T-helper 1 cell treated with Interleukin-12 subunit alpha and Interleukin-12 subunit beta and Interleukin-4 antibody, amounts not matched to agents 30 ng/mL and 1 ng/mL, for 36 hours (primary cell): ENCODE measurements around the gene OR10S1. TPM values are rescaled to one million over a fixed set of nuclear protein-coding genes. Genes with fewer than 3 reads are reported as not detected.
"Not testable (repeated sequence)": the region's sequence is repeated elsewhere in the genome, so short reads cannot be mapped to it uniquely, and the experiment has no call there.

Source experiments
- intact Hi-C: fragments of 100-400 bp; cut with micrococcal nuclease; formaldehyde crosslinking; loops from one replicate; pipeline ENCODE4 v1.15.1; 2024
- total RNA-seq: library from RNA; stranded (reverse); gene quantifications from 2 replicates; pipeline ENCODE4 v1.2.3, GENCODE V29; 2022

Gene OR10S1, protein sequence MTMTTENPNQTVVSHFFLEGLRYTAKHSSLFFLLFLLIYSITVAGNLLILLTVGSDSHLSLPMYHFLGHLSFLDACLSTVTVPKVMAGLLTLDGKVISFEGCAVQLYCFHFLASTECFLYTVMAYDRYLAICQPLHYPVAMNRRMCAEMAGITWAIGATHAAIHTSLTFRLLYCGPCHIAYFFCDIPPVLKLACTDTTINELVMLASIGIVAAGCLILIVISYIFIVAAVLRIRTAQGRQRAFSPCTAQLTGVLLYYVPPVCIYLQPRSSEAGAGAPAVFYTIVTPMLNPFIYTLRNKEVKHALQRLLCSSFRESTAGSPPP
- not detected in 2 replicates for total RNA-seq

DNA sequence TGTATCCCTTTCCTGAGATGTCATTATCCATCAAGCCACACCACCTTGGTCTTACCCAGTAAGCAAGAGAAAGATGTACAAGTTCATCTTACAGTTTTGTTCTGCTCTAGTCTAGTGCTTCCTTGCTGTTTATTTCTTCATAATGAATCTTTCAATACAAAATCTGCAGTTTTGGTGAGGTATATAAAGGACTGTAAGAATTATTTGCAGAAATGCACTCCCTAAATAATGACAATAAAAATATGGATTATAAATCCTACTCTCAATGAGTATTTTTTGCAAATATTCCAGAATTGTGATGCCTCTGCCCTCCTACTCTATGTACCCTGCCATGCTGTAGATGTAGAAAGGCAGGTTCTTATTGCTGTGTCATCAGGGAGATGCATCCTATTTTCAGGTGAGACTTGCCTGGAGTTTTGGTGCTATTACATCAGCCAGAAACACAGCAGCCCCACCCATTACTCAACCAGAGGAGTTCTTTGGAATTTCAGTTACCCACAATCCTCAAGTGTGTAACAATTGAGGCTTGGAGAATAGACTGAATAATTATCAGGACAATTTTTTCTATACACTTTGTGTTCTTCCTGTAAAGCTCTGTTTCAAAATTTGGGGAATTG is at the start of gene OR10S1:
OR10S1 (minus strand) TSS at position 51 of the 617 bp plus-strand sequence. CDS start 117 bp downstream, outside the sequence.
- intact Hi-C loops, result no loop called here

DNA sequence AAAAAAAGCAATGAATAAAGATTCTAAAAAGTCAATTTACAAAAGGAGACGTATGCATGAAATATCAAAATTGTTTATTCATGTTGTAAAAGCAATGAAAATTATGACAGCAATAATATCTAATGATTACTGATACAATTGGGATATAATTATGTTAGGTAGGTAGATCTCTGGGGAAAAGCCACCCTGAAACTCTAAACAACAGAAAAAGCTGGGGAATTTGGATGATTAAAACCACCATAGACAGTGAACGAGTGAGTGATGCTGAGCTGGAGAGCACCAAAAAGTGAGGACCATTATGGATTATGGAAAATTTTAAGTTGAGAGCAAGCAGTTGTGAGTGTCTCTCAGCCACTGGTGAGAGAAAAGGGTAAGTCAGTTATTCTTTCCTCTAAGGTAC is 48.9 kb upstream of the OR10S1 start, which contains the start of gene OR10G8:
OR10G8 (plus strand) TSS at position 301 of the 400 bp plus-strand sequence. CDS start 2,825 bp downstream, outside the sequence.
- intact Hi-C loops, result no loop called here

DNA sequence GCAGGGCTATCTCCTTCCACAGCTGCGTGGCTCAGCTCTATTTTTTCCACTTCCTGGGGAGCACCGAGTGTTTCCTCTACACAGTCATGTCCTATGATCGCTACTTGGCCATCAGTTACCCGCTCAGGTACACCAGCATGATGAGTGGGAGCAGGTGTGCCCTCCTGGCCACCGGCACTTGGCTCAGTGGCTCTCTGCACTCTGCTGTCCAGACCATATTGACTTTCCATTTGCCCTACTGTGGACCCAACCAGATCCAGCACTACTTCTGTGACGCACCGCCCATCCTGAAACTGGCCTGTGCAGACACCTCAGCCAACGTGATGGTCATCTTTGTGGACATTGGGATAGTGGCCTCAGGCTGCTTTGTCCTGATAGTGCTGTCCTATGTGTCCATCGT is 38.3 kb upstream of the OR10S1 start:
- intact Hi-C loops, result not testable (repeated sequence)

DNA sequence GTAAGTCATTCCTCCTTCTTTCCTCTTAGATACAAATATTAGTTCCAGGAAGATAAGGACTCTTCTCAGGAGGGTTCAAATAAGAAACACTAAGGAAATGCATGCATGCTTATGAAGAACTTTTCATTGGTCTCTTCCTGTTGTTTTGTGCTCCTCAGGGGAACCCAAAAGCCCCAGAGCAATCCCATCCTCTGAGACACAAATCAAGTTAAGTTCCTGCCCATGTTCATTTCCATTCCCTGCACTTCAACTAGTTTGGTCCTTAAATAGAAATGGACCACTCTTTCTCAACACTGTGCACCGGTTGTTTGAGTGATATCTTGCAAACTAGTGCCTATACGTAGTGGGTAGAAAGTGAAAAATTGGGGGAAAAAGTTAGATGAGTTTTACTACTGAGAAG is 35.1 kb upstream of the OR10S1 start, which contains the start of gene OR10G4:
OR10G4 (plus strand) TSS at position 301 of the 400 bp plus-strand sequence. CDS start 2,578 bp downstream, outside the sequence.
- intact Hi-C loops, result no loop called here

DNA sequence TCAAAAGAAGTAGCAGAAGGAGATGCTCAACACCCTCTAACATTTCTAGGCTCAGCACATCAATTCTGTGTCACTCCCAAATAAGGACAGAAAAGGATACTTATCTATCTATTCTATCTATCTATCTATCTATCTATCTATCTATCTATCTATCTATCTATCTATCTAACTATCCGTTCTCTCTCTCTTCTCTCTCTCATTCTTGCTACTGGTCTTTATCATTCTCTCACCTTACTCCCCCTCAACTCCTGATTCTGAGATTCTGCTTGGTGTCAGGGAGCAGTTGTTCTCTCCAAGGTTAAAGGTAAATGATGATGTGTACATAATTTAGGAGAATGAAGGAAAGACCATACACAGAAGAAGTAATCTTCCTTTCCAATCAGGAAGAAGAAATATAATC is 17.5 kb upstream of the OR10S1 start, which contains the start of gene OR10G6:
OR10G6 (minus strand) TSS at position 43 of the 400 bp plus-strand sequence; CDS start at position 43, 0 bp downstream.
- intact Hi-C loops, result no loop called here

DNA sequence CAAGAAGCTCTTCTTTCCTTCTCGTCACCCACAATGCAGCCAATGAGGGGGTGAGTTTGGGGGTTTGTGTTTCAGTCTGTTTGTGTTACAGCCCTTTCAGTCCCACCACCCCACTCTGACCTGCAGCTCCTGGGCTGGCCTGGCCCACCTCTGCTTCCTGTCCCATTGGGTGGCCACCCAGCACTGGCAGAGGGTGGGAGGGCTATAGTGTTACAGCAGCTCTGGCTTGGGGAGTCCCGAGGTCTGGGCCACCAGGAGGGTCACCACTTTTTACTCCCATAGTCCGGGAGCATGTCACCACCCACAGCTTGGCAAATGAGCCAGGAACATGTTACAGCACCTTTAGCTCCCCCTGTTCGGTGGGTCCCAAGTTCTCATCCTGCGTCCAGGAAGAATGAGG is 1.7 kb upstream of the OR10S1 start:
- intact Hi-C loops, result no loop called here

DNA sequence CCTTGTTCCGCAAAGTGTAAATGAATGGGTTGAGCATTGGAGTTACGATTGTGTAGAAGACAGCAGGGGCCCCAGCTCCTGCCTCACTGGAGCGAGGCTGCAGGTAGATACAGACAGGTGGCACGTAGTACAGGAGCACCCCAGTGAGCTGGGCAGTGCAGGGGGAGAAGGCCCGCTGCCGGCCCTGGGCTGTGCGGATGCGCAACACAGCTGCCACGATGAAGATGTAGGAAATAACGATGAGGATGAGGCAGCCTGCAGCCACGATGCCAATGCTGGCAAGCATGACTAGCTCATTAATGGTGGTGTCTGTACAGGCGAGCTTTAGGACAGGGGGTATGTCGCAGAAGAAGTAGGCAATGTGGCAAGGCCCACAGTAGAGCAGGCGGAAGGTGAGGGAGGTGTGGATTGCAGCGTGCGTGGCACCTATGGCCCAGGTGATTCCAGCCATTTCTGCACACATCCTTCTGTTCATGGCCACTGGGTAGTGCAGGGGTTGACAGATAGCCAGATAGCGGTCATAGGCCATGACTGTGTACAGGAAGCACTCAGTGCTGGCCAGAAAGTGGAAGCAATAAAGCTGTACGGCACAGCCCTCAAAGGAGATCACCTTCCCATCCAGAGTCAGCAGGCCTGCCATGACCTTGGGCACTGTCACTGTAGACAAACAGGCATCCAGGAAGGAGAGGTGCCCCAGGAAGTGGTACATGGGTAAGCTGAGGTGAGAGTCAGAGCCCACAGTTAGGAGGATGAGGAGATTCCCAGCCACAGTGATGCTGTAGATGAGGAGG is 616 bp downstream of the OR10S1 start:
- intact Hi-C loops, result no loop called here

DNA sequence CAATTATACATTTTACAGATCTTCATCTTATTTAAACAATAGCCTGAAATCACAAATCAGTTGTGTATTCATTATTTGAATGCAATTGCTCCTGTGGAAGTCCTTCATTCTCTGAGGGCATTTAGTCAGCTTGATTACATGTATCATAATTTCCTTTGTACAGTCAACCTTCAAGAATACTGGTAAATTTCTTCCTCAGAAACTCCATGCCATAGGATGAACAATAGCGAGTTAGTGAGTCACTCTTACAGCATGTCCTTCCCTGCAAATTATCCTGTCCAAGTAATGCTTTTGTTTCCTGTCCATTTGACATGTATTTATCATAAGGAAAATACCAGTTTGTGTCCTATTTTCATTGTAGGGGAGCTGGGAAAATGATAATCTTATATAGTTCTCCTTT is 3.8 kb downstream of the OR10S1 start:
- intact Hi-C loops, result no loop called here

DNA sequence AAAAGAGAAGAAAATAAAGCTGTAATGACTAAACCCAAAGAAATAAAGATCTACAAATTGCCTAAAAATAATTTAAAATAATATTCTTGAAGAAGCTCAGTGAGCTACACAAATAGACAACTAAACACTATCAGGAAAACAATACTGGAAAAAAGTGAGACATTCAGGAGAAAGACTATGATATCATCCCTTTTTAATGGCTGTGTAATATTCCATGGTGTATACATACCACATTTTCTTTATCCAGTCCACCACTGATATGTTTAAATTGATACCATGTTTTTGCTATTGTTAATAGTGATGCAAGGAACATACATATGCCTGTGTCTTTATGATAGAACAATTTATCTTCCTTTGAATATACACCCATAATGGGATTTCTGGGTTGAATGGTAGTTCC is 20.8 kb downstream of the OR10S1 start:
- intact Hi-C loops, result no loop called here

DNA sequence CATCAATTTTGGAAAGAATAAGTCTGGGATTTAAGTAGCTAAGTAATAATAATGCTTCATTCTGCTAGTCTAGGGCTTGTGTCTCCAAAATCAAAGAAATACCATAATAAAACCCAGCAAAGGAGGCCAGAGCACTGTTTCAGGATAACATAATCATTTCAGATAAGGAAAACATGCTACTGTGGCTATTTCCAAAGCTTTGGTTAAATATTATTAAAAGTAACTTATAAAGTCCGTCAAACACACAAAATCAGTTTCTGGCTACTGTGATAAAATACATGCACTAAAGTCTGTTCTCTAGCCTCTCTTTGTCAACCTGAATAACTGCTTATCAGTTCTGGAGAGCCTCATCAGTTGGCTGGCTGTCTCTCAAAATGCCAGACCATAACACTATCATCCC is 32.4 kb downstream of the OR10S1 start:
- intact Hi-C loops, result no loop called here

DNA sequence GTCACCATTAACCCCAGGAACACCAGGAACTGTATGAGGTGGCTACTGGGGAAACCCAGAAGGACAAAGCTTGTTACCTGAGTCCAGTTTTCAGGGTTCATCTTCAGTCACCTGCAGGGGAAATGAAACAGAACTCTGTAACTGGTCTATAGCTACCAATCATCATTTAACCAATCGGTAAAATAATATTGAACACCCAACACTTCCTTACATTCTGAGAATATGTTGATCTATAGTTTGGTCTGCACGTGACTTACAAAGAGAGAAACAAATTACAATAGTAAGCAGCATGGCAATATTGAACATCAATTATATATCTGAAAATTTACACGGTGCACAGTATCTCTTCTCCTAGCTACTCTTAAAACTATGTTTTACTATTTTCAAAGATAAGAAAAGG is 33.8 kb downstream of the OR10S1 start, which contains the start of gene OR6T1:
OR6T1 (minus strand) TSS at position 101 of the 400 bp plus-strand sequence; CDS start at position 101, 0 bp downstream.
- intact Hi-C loops, result no loop called here

DNA sequence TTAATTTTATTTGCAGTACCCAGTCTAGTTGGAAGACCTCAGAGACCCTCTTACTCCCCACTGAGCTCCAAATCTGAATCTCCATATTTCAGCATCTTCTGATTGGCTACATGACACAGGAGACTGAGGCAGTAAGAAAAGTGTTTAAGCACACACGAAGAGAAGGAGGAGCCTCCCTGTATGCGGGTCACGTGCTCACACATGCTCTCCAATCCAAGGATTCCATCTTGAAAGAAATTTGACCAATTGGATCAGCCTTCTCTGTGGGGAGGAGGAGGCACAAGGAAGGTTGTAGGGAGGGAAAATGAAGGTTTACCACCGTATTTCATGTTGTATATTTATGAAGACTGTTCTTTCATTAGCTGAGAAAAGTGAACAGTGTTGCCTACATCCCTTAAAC is 35.2 kb downstream of the OR10S1 start:
- intact Hi-C loops, result no loop called here

DNA sequence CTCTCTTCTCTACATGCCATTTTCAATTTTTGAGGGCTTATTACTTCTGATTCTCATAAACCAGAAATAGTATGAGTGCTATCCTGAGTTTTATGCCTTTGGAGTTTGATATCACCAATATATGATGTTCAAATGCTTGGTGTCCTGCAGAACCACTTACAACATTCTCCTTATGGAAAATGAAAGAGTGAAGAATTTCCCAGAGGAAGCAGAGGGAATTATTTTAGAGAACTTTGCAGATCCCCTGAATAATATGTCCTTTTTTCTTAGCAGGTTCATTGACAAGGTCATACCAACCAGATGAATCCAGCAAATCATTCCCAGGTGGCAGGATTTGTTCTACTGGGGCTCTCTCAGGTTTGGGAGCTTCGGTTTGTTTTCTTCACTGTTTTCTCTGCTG is 38.3 kb downstream of the OR10S1 start, which contains the start of gene OR4D5:
OR4D5 (plus strand) TSS at position 301 of the 400 bp plus-strand sequence; CDS start at position 301, 0 bp downstream.
- intact Hi-C loops, result no loop called here

Other genes starting within 250 kb of the OR10S1 start
- gene ZNF202, start 236.1 kb downstream of the OR10S1 start, total RNA-seq, result 16.5 and 20.7 TPM in 2 replicates
- gene OR6X1, start 223.3 kb downstream of the OR10S1 start, total RNA-seq, result not detected in 2 replicates
- gene OR6M1, start 171.4 kb downstream of the OR10S1 start, total RNA-seq, result not detected in 2 replicates
- gene TMEM225, start 92.1 kb downstream of the OR10S1 start, total RNA-seq, result not detected in 2 replicates
- not detected in 2 replicates for gene OR8D4, start 75.6 kb downstream of the OR10S1 start, total RNA-seq
- gene OR4D5, start 38.2 kb downstream of the OR10S1 start, total RNA-seq, result not detected in 2 replicates
- not detected in 2 replicates for gene OR6T1, start 33.9 kb downstream of the OR10S1 start, total RNA-seq
- not detected in 2 replicates for gene OR10G6, start 17.4 kb upstream of the OR10S1 start, total RNA-seq
- not detected in 2 replicates for gene OR10G4, start 35.2 kb upstream of the OR10S1 start, total RNA-seq
- not detected in 2 replicates for gene OR10G9, start 45.2 kb upstream of the OR10S1 start, total RNA-seq
- gene OR10G8, start 49.0 kb upstream of the OR10S1 start, total RNA-seq, result not detected in 2 replicates
- not detected in 2 replicates for gene OR10G7, start 63.5 kb upstream of the OR10S1 start, total RNA-seq
- gene VWA5A, start 137.7 kb upstream of the OR10S1 start, total RNA-seq, result 9.5 and 11.0 TPM in 2 replicates
- not detected in 2 replicates for gene OR10D3, start 205.6 kb upstream of the OR10S1 start, total RNA-seq